VCaP (cell line): ENCODE measurements around the gene LLGL2.

Source experiments
- H3K27ac ChIP-seq: fragments of 450-650 bp; 2 replicates; pipeline ENCODE4 v1.5.1; 2017
- TF ChIP-seq, protein P1 (sequence below): fragments of 450-650 bp; conservative IDR thresholded peaks from 2 replicates; pipeline ENCODE4 v1.5.1; 2017; ENCODE audit warnings: mild to moderate bottlenecking, moderate library complexity

The LLGL2 gene

GRCh38 chr17:75481194-75482068 is 44.1 kb upstream of the LLGL2 start:
- TF ChIP-seq, protein P1, sequence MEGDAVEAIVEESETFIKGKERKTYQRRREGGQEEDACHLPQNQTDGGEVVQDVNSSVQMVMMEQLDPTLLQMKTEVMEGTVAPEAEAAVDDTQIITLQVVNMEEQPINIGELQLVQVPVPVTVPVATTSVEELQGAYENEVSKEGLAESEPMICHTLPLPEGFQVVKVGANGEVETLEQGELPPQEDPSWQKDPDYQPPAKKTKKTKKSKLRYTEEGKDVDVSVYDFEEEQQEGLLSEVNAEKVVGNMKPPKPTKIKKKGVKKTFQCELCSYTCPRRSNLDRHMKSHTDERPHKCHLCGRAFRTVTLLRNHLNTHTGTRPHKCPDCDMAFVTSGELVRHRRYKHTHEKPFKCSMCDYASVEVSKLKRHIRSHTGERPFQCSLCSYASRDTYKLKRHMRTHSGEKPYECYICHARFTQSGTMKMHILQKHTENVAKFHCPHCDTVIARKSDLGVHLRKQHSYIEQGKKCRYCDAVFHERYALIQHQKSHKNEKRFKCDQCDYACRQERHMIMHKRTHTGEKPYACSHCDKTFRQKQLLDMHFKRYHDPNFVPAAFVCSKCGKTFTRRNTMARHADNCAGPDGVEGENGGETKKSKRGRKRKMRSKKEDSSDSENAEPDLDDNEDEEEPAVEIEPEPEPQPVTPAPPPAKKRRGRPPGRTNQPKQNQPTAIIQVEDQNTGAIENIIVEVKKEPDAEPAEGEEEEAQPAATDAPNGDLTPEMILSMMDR, result no peak
- H3K27ac ChIP-seq, result no peak overlapping the region

GRCh38 chr17:75482098-75482942 is 43.2 kb upstream of the LLGL2 start:
- TF ChIP-seq, protein P1, result no peak
- H3K27ac ChIP-seq, result no peak overlapping the region

- TF ChIP-seq, protein P1, result no peak
- H3K27ac ChIP-seq, result no peak overlapping the region
These were observed 39.8 kb upstream of the LLGL2 start for GRCh38 chr17:75485688-75486087.

- H3K27ac ChIP-seq, result no peak overlapping the region
- TF ChIP-seq, protein P1, result no peak
These were observed 39.3 kb upstream of the LLGL2 start for GRCh38 chr17:75486151-75486550.

GRCh38 chr17:75486951-75487350 is 38.5 kb upstream of the LLGL2 start:
- H3K27ac ChIP-seq, result no peak overlapping the region
- TF ChIP-seq, protein P1, result no peak

DNA sequence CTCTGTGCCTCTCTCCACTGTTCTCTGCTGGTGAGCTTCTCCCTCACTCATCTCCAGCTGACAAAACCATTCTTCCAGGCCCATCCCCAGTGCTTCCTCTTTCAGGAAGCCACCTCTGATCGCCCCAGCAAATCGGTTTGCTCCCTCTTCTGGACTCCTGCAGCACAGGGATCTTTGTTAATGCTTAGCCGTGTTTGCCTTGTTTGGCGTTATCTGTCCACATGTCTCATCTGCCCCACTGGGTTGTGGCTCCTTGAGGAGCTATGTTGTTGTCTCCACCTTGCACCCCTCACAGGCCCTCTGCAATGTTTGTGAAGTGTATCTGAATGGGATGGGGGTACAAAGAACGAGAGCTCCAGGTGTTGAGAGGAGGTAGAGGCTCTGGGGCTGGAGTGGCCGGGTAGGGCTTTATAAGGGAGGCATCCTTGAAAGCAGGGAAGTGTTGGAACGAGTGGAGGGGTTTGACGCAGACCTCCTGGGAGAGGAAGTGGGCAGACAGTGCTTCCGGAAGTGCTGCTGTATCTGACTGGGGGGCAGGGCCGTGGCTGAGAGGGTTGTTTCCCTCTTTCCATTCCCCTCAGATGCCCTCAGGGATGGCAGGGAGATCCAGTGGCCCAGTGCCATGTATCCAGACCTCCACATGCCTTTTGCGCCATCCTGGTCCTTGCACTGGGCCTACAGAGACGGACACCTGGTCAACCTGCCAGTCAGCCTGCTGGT is 38.0 kb upstream of the LLGL2 start:
- TF ChIP-seq, protein P1, result no peak
- no peak overlapping the region for H3K27ac ChIP-seq
